Thoracic aorta (tissue), 2 donors: ENCODE measurements around the gene EPS8L1. TPM values are rescaled to one million over a fixed set of nuclear protein-coding genes. Genes with fewer than 3 reads are reported as not detected.

ENCODE experiments used
- ATAC-seq: fragments of 150-250 bp; one replicate; pipeline ENCODE4 v1.8.0; 2017; ENCODE audit warnings: low read depth; ENCODE audit not compliant: insufficient number of reproducible peaks, low FRiP score
- DNase-seq: peaks from one replicate; pipeline ENCODE4 v3.0.0-alpha.2; 2020; ENCODE audit warnings: low spot score
- H3K27ac ChIP-seq, 2 donors: fragments of 200-600 bp; sonication (generic); 1 replicate in 1 of 2; 2 replicates in 1 of 2; pipeline ENCODE4 v1.5.1; 2016; ENCODE audit warnings: mild to moderate bottlenecking in 2 of 2, moderate library complexity in 2 of 2
- H3K27me3 ChIP-seq: fragments of 200-600 bp; sonication (generic); replicated peaks from 2 replicates; pipeline ENCODE4 v1.6.0; 2016; ENCODE audit warnings: mild to moderate bottlenecking; ENCODE audit not compliant: insufficient read depth
- H3K36me3 ChIP-seq: fragments of 200-600 bp; sonication (generic); one replicate; pipeline ENCODE4 v1.5.1; 2016
- H3K4me1 ChIP-seq, 2 donors: fragments of 200-600 bp; sonication (generic); 1 replicate in 1 of 2; 2 replicates in 1 of 2; pipeline versions ENCODE4 v1.5.1 to v1.6.0; 2016; ENCODE audit warnings: low read depth in 2 of 2, mild to moderate bottlenecking in 1 of 2; ENCODE audit not compliant: control insufficient read depth in 1 of 2
- H3K4me3 ChIP-seq: fragments of 200-600 bp; sonication (generic); 2 replicates; pipeline ENCODE4 v1.5.1; 2016; ENCODE audit warnings: mild to moderate bottlenecking
- H3K9me3 ChIP-seq: fragments of 200-600 bp; sonication (generic); 2 replicates; pipeline ENCODE4 v1.5.1; 2016
- CTCF ChIP-seq: fragments of 200-600 bp; sonication (generic); IDR thresholded peaks from one replicate; pipeline ENCODE4 v1.5.1; 2019; ENCODE audit warnings: antibody characterized with exemption
- total RNA-seq, 2 donors: library from RNA; depleted of rRNA; stranded (reverse); fragments of >200 nt; gene quantifications; one replicate each; pipeline versions ENCODE4 v1.1.0 to v1.2.3, GENCODE V29; 2016

EPS8L1 gene
- total RNA-seq, 2 donors from 2014 or later, result 5.4 to 16.3 TPM

GRCh38 chr19:55136399-55137102, 60.9 kb downstream of the EPS8L1 start:
- Histone ChIP-seq H3K4me3 (no peak overlapping the region), H3K27ac (no peak overlapping the region), H3K36me3 (no peaks in the 10 kb centered on the region), H3K4me1 (no peaks in the 10 kb centered on the region), H3K9me3 (no peaks in the 10 kb centered on the region), H3K27me3 (no peaks in the 10 kb centered on the region)
- no peak for ATAC-seq
- TF ChIP-seq CTCF, result no peak
- no peak for DNase-seq

Other genes with a start within 250 kb of the EPS8L1 start
- gene KIR2DS4, start 243.2 kb upstream of the EPS8L1 start, total RNA-seq, result not detected
- not detected for gene KIR3DL2, start 225.4 kb upstream of the EPS8L1 start, total RNA-seq
- 1 to 10 TPM in 1 of 2 donors, under 1 TPM in 1; 0.68 to 7.1 TPM for gene FCAR, start 201.6 kb upstream of the EPS8L1 start, total RNA-seq
- 1 to 10 TPM in 1 of 2 donors, not detected in 1; 2.2 TPM for gene NCR1, start 169.7 kb upstream of the EPS8L1 start, total RNA-seq
- not detected for gene NLRP7, start 128.3 kb upstream of the EPS8L1 start, total RNA-seq
- gene NLRP2, start 109.5 kb upstream of the EPS8L1 start, total RNA-seq, result 1 to 10 TPM in 1 of 2 donors, under 1 TPM in 1; 0.41 to 1.7 TPM
- gene GP6, start 37.6 kb upstream of the EPS8L1 start, total RNA-seq, result not detected
- gene RDH13, start 12.7 kb upstream of the EPS8L1 start, total RNA-seq, result 10 to 100 TPM; 22.2 to 23.6 TPM
- 100 to 1,000 TPM; 194 to 250 TPM for gene PPP1R12C, start 41.8 kb downstream of the EPS8L1 start, total RNA-seq
- gene TNNT1, start 73.3 kb downstream of the EPS8L1 start, total RNA-seq, result not detected
- not detected for gene TNNI3, start 81.9 kb downstream of the EPS8L1 start, total RNA-seq
- not detected for gene DNAAF3, start 90.7 kb downstream of the EPS8L1 start, total RNA-seq
- gene SYT5, start 104.4 kb downstream of the EPS8L1 start, total RNA-seq, result not detected
- gene PTPRH, start 133.6 kb downstream of the EPS8L1 start, total RNA-seq, result 1 to 10 TPM in 1 of 2 donors, under 1 TPM in 1; 0.14 to 1.1 TPM
- 1 to 10 TPM; 2.4 to 4.8 TPM for gene TMEM86B, start 152.9 kb downstream of the EPS8L1 start, total RNA-seq
- 10 to 100 TPM; 46.7 to 52.3 TPM for gene PPP6R1, start 183.1 kb downstream of the EPS8L1 start, total RNA-seq
- 10 to 100 TPM; 26.8 to 26.9 TPM for gene HSPBP1, start 204.2 kb downstream of the EPS8L1 start, total RNA-seq
- gene BRSK1, start 208.1 kb downstream of the EPS8L1 start, total RNA-seq, result 10 to 100 TPM; 10.8 to 16.7 TPM
- gene TMEM150B, start 249.5 kb downstream of the EPS8L1 start, total RNA-seq, result 1 to 10 TPM in 1 of 2 donors, not detected in 1; 6.8 TPM